SH-SY5Y (cell line): Measurements from ENCODE around the gene THRB.

ENCODE experiments used
- GATA2 ChIP-seq: IDR thresholded peaks from 2 replicates; pipeline ENCODE4 v1.6.1; 2011; ENCODE audit warnings: mild to moderate bottlenecking, low read depth, low read length
- GATA3 ChIP-seq: IDR thresholded peaks from 2 replicates; pipeline ENCODE4 v1.6.1; 2011; ENCODE audit warnings: low read depth, mild to moderate bottlenecking, low read length, moderate library complexity

DNA sequence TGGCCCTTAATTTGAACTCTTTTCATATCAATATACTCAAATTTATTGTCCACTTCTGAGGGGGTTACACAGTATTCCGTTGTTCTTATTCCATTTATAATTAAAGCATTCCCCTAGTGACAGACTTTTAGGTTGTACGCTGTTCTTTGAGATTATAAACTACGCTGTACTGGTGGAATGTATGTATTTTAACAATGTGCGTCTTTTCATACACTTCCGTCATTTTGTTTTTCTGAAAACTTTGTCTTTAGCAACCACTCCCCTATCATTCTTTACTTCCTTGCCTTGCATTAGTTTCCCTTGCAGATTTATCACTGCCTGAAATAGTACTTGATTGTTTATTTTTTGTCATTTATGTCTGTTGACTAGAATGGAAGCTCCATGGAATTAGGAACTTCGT is 137.0 kb downstream of the THRB start:
- no peak for TF ChIP-seq GATA2
- no peak for TF ChIP-seq GATA3
